Tongue (tissue), 2 donors: Measurements from ENCODE around the gene CFAP61. TPM values are rescaled to one million over a fixed set of nuclear protein-coding genes. Genes with fewer than 3 reads are reported as not detected.
"Not testable (repeated sequence)": the region's sequence is repeated elsewhere in the genome, so short reads cannot be mapped to it uniquely, and the experiment has no call there.

Experiments
- DNase-seq: peaks from one replicate; pipeline ENCODE4 v3.0.0-alpha.2; 2015
- total RNA-seq: library from RNA; depleted of rRNA; stranded (reverse); fragments of >200 nt; gene quantifications from one replicate; pipeline ENCODE4 v1.2.3, GENCODE V29; 2014

CFAP61 gene
- total RNA-seq, 1 donor from 2014 or later: 2.2 TPM

DNA sequence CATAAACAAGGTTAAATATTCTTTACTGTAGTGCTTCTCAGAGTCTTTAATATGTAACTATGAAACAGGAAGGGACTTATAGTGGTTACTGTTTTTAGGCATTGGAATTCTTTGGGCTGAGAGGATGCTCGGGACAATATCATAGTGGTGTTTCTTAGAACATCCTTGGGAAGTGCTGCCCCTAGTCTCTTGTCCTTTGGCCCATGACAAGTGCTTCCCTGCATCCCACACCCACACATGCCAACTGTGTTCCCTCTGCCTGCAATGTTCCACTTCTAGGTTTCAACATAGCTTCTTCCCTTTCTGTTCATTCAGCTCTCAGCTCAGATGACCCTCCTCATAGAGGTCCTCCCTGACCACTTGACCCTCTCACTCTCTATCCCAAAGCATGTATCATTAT, 37.6 kb downstream of the CFAP61 start:
- no peak for DNase-seq

DNA sequence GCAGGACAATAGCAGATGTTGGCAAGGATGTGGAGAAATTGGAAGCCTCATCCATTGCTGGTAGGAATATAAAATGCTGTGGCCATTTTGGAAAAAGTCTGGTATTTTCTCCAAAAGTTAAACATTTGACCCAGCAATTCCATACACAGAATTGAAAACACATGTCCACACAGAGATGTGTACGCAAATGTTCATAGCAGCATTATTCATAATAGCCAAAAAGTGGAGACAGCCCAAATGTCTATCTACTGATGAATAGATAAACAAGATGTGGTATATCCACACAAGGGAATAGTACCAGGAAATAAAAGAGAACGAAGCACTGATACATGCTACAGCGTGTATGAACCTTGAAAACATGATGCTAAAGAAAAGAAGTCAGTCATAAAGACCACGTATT, 40.5 kb downstream of the CFAP61 start:
- DNase-seq: no peak

DNA sequence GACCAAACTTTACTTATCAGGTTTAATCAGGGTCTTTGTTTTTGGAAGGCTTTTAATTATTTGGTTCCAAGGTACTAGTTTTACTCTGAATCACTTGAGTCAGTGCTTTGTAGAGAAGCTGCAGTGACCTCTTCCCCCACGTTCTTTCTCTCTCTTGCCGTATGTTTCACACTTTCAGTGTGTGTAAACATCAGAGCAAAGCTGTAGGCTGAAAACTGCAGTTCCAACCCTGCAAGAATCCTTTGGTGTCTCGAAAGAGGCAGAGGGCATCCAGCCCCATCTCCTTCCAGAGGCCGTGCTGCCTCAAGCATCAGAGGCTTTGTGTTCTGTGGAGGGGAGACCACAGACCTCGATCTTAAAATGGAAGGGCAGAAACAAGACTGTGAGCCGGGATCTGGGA, 42.1 kb downstream of the CFAP61 start:
- DNase-seq: no peak

DNA sequence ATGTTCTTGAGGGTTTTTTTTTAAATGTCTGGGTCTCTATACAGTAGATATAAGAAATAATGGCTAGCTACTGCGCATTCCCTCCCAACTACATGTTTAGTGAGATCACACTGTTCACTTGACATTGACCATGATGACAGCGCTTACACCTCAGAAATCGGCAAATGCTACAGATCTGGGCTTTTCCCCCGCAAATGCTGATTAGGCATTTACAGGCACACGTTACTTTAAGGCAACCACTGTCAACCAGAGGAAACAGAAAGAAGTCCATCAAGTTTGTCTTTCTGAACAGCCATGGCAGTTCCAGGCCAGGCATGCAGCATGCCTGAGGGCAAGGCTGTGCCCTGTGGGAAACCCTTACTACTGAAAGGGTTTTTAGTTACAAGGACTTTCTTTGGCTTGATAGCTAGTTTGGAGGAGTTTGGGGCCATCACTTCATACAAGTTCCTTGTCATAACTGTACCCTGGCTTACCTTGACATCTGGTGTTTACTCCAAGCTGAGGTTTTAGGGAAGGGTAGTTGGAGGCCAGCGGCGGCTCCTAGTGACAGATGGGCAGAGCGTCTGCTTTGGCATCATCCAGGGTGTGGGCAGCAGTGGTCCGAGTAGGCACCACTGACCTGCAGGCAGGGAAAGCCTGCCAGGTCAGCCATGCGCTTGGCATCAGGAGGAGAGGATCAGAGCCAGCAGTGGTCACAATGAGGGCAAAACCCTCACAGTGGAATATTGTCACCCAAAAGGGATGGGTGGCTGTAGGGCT, 43.0 kb downstream of the CFAP61 start:
- DNase-seq: no peak

DNA sequence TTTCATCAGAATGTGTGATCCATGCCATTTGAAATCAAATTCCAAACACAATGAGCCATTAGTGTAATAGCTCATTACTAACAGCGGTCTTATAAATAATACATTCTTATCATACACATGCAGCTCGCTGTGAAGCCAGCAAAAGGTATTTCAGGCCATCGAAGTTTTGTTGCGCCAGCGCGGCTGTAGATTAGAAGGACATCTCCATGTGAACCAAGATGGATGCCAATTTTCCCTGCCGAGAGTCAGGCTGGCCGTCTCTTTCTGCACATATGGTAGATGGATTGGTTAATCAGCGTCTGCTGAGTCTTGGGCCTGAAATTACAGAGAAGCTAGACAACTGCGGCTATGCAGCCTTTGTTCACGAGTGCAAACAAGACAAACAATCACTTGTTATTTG, 44.1 kb downstream of the CFAP61 start:
- no peak for DNase-seq

DNA sequence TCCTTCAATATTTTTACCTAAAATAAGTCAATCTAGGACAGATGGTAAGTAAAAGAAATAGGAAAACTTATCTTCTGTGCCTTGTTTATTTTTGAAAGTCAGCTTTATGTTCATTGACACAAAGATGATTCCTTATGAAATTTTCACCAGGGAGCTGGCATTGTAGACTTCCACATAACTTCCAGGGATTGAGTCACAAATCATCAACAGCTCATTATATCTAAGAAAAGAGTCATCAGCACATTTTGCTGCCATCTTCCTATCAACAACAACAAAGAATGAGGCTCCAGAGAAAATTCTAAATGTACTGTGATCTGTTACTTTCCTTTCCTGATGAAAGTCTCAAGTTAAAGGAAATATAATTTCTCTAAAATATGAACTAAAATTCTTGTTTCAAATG, 48.5 kb downstream of the CFAP61 start:
- no peak for DNase-seq

DNA sequence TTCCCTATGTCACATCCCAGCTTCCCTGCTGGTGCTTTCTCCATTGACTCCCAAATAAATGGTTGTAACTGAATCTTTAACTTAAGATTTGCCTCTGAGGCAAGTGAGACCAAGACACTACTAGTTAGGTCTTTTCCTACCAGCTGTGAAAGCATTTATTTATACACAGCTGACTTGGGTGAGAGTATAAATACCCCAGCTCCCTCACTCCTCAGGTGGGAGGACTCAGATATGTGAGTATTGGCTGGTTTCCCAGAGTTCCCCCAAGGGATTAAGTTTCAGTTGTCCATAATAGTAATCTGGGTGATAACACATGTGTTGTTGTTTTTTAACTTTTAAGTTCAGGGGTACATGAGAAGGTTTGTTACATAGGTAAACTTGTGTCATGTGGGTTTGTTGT, 49.8 kb downstream of the CFAP61 start:
- no peak for DNase-seq

DNA sequence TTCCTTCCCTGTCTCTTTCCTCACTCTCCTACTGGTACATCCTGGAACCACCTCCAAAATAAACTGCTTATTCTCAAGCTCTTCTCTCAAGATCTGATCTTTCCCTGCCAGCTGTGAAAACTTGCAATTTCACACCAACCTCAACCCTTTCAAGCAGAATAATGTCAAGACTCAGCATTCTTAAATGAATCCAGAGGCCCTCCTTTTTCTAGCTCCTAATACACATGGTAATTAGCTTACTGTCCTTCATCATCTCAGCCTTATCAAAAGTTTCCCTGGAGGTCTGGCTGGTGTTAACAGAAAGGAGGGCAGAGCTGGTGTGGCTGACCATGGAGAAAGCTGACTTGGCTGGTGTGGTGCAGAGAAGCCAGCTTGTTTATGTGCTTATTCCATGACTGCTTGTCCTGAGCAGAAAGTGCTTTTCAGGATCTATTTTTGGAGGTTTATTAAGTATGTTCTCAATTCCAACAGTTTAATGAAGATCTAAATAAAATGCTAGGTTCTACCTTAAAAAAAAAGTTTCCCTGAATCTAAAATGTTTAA, 50.5 kb downstream of the CFAP61 start:
- DNase-seq: no peak

DNA sequence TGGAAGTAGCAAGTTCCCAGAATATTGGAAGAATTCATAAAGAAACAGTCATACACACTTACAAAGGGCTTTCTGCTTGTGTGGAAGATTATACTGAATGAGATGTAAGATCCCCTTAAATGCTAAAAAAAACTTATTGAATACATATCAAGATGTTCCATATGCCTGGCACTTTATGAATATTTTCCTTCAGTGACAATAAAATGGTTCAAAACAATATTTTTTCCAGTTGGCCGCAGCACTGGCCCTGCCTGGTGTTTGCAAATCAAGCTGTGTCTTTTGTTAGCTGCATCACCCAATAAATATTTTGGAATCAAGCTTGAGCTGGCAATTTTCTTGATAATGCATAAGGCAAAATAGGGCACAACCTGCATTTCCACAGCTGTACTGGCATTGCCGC, 51.2 kb downstream of the CFAP61 start:
- no peak for DNase-seq

DNA sequence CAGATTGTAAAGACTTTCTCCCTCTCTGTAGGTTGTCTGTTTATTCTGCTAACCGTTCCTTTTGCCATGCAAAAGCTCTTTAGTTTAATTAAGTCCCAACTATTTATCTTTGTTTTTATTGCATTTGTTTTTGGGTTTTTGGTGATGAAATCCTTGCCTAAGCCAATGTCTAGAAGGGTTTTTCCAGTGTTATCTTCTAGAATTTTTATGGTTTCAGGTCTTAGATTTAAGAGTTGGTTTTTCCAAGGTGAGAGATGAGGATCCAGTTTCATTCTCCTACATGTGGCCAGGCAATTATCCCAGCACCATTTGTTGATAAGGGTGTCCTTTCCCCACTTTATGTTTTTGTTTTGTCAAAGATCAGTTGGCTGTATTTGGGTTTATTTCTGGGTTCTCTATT, 70.9 kb downstream of the CFAP61 start:
- DNase-seq: not testable (repeated sequence)

DNA sequence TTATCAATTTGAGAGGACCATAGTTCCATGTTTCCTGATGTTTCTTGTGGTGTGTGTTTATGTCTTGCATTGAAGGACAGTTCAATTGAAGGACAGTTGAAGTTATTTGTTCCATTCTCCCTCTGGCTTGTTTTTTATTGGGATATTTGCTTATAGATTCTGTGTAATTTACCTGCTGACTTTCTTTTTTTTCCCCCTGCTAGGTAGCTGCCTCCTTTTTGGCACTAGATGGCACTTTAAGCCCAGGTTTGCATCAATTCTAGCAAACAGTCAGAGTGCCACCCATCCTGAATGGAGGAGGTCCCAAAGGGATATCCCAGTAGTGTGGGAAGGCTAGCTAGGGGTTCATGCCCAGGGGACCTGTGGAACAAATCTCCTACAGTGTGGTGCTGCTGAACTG, 78.1 kb downstream of the CFAP61 start:
- DNase-seq: no peak

DNA sequence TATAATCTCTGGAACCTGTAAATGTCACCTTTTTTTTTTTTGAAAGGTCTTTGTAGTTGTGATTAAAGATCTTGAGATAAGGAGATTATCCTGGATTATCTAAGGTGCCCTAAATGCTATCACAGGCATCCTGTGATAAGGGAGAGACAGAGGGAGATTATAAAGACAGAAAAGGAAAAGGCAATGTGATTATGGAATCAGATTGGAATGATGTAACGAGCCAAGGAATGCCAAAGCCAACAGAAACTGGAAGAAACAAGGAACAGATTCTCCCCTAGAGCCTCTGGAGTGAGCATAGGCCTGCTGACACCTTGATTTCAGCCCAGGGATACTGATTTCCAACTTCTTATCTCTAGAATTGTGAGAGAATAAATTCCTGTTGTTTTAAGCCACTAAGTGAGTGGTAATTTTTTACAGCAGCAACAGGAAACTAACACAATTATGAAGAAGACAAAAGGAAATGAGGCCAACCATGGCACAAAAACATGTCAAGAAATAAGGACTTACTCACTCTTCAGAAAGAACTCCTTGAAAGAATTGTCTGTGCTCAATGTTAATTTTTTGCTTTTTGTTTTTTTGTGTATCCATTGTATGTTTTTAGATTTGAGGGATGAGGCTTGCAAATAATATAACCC, 82.7 kb downstream of the CFAP61 start:
- DNase-seq: no peak

DNA sequence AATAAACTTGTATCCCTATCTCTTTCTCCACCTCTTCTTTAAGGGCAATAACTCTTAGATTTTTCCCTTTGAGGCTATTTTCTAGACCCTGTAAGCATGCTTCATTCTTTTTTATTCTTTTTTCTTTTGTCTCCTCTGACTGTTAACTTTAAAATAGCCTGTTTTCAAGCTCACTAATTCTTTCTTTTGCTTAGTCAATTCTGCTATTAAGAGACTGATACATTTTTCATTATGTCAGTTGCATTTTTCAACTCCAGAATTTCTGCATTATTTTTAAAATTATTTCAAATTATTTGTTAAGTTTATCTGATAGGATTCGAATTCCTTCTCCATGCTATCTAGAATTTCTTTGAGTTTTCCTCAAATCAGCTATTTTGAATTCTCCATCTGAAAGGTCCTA, 84.0 kb downstream of the CFAP61 start:
- DNase-seq: no peak

DNA sequence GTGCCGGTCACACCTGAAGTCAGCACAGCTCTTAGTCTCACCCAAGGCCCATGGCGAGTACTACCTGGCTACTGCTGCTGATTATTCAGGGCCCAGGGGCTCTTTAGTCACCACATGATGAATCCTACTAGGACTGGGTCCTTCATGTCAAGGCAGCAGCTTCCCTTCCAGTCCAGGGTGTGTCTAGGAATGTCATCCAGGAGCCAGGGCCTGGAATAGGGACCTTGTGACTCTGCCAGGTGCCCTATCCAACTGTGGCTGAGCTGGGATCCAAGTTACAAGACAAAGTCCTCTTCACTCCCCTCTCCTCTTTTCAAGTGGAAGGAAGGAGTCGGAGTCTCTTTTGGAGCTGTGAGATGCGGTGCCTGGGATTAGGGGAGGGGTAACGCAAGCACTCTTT, 85.5 kb downstream of the CFAP61 start:
- DNase-seq: peak; percentile 3

DNA sequence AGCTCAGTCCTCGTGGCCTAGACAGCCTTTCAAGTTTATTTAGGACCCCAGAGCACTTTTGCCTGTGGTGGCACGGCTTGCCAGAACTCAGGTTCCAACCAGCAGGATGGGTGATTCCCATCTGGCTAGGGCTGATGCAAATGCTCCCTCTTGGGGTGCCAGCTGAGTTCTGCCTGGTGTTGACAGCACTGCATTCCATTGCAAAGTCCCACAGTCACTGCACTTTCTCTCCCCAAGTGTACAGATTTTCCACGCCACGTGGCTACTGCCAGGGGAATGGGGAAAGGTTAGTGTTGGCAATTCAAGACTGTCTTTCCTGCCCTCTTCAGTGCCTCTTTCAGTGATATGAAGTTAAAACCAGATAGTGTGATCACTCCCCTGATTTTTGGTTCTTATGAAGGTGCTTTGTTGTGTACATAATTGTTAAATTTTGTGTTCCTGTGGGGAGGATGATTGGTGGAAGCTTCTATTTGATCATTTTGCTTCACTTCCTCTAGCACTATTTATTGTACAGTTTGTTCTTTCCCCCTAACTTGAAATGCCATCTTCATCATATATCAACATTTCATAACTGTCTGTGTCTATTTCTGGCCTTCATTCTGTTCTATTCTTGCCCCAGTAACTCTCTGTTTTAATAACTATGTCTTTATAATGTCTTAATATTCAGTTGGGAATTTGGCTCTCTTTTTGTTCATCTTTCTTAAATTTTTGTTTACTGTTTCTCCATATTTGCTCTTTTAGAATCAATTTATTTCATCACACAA, 86.2 kb downstream of the CFAP61 start:
- peak; percentile 6 for DNase-seq

DNA sequence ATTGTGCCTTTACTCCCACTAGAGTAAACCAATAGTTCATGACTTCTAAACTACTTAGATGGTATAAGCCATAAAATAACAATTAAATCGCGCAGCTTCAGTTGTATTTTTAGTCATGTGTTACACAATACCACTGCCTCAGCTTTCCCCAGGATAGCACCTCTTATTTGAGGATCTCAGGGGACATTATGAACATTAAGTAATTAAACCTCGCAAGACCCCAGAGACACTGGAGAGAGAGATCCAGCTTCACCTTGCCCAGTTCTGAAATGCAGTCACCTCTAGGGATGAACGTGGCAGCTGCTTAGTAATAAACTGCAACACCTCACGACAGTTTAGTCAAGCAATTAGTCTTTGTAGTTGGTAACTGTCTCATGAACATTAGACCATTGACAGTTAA, 87.1 kb downstream of the CFAP61 start:
- no peak for DNase-seq

DNA sequence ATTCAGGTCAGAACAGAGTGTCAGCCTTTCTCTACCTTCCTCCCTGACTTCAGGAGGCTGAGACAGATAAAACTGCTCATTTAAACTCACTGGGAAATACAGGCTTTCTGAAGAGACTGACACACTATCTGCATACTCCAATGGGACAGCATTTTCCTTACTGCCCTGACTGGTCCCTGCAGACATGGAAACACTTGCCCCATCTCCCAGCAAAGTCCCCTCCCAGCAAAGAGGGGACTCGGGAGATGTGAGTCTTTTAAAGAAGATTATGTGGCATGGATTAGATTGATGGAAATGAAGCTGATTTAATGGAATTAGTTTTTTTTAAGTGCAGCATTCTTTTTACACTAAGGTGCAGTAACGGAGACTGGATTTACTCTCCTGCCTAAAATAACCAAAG, 90.8 kb downstream of the CFAP61 start:
- DNase-seq: no peak

DNA sequence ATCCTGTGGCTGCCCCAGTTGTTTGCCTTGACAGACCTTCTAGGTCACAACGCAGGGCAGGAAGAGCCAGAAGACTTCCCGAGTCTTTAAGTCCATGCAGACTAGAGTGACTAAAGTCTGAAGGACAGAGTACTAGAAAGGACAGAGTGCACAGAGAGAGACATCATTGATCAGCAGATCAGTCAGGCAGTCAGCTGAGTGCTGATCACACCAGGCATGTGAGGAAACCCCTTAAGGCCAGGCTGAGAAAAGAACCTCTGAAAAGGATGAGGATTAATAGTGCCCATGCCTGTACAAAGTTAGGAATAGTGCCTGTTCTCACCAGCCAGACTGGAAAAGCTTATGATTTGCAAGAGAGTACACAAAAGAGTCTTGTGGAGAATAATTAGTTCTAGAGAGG, 91.3 kb downstream of the CFAP61 start:
- no peak for DNase-seq

DNA sequence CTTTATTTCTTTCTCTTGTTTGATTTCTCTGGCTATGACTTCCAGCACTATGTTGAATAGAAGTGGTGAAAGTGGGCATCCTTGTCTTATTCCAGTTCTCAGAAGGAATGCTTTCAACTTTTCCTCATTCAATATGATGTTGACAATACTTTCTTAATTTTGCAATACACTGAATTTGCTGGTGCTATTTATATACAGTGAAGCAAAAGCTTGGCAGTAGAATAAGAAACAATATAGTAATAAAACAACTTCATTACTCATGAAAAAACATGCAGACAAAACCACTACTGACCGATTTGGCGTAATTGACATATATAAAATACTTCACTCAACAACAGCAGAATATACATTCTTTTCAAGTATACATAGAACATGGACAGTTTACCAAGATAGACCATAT, 96.4 kb downstream of the CFAP61 start:
- no peak for DNase-seq

DNA sequence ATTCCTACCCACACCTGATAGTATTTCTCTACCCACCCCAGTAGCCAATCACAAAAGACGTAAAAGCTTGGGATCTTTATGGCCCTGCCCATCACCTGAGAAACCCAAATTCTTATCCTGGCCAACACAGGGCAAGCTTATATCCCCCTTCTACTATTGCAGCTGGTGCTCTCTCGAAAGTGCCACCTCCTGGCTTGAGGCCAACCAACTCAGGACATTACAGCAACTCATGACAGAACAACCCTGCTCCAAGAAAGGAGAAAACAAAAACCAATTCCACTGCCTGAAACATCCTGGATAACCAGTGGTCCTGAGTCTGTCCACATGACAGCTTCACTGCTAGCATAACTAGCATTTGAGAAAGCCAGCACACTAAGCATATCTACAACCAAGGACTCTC, 97.9 kb downstream of the CFAP61 start:
- DNase-seq: no peak

DNA sequence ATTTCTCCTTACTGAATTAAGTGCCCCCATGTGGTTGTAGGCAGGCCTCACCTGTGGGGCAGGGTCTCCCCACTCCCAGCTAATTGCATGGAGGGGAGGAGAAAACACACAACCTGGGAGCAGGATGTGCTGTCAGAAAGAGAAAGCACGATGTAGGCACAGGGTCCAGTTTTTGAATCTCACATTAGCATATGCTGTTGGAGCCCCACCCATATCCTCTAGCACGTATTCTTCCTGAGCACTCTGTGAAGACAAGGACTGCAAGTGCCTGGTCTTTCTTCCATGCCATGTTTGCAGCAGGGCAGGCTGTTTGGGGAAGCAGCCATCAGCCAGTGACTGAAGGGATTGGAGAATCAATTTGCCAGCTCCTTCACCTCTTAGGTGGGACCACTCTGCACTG, 108.2 kb downstream of the CFAP61 start:
- DNase-seq: no peak

DNA sequence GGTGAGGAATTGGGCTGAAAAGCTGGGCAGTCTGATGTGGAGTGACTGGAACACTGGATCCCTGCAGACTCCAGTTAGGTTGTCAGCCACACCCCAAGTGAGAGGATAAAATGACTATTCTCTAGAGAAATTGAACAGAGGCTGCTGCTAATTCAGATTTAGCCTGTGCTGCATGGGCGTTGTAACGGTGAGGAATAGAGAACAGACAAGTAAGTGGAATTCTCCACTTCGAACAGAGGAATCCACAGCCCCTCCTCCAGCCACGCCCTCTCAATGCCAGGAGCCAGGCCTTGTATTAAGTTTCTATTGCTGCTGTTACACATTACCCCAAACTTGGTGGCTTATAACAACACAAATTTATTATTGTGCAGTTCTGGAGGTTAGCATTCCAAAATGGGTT, 109.3 kb downstream of the CFAP61 start:
- DNase-seq: no peak

DNA sequence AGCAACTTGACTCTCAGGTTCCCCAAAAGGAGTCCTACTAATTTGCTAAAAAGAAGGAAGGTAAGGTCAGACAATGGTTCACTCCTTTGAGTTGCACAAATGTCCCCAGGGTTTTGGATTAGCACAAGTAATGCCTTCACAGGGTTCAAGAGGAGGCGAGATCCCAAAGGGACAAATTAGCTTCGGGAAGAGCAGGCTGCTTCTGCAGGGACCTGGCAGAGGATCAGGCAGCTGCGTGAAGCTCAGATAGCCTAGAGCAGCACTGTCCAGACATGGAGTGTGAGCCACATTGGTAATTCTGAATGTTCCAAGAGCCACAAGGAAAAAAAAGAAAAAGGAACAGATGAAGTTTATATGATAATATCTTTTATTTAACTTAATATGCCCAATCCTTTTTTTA, 115.4 kb downstream of the CFAP61 start:
- peak; percentile 33 for DNase-seq
